Astrocyte (in vitro differentiated cells and primary cell): ENCODE measurements around the gene F7.

Source experiments
- CTCF ChIP-seq: IDR thresholded peaks from 2 replicates; pipeline ENCODE4 v1.5.1; 2011; ENCODE audit warnings: low read depth, mild to moderate bottlenecking, inconsistent platforms, low read length, moderate library complexity; ENCODE audit not compliant: insufficient read depth
- EZH2 ChIP-seq: IDR thresholded peaks from 2 replicates; pipeline ENCODE4 v1.6.1; 2012; ENCODE audit warnings: mild to moderate bottlenecking, low read length, inconsistent platforms; ENCODE audit not compliant: insufficient read depth

GRCh38 chr13:113145911-113146598, 40.5 kb downstream of the F7 start:
- no peak for TF ChIP-seq CTCF
- TF ChIP-seq EZH2, result no peak
